Measurements from ENCODE around the gene FN3K. TPM values are rescaled to one million over a fixed set of nuclear protein-coding genes. Genes with fewer than 3 reads are reported as not detected.

FN3K gene
- total RNA-seq, 6 experiments from 2014 or later, result 29.6 to 61.6 (median 45.5) TPM

DNA sequence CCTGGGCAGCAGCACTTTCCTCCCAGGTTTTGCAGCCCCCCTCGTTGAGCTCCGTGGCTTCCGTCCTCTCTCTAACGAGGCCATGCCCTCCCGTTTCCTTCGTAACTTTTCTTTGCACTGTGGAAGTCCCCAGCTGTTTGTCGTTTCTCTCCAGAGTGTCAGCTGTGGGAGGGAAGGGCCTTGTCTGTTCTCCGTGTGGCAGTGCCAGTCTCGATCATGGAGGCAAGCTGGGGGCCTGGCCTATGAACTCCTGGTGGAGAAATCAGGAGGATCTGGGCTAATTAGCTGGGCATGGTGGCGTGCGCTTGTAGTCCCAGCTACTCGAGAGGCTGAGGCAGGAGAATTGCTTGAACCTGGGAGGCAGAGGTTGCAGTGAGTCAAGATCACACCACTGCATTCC, 44.8 kb downstream of the FN3K start:
- Histone ChIP-seq H3K4me1 (no peaks in the 10 kb centered on the region), H3K9me3 (no peaks in the 10 kb centered on the region), H3K36me3 (peaks cover 0 to 5% (median under 1%) of the 10 kb centered on the region in 4 donors), H3K27me3 (no peaks in the 10 kb centered on the region), H3K4me3 (no peak overlapping the region), H3K27ac (no peak overlapping the region)
- no peak for ATAC-seq
- TF ChIP-seq POLR2A (IDR thresholded peaks at IDR 0.05), result no peak
- intact Hi-C loops (cut with DNase I), result loop anchor here (10.0 kb wide), 2 partner anchors 125 to 135 kb away; no protein-coding TSS in a partner anchor
- 87% methylated on average over 5 of the region's 12 CpGs for WGBS (ENCODE audit: insufficient coverage, low coverage, low lambda C conversion rate, missing lambda C conversion rate)
- DNase-seq, result no peak

DNA sequence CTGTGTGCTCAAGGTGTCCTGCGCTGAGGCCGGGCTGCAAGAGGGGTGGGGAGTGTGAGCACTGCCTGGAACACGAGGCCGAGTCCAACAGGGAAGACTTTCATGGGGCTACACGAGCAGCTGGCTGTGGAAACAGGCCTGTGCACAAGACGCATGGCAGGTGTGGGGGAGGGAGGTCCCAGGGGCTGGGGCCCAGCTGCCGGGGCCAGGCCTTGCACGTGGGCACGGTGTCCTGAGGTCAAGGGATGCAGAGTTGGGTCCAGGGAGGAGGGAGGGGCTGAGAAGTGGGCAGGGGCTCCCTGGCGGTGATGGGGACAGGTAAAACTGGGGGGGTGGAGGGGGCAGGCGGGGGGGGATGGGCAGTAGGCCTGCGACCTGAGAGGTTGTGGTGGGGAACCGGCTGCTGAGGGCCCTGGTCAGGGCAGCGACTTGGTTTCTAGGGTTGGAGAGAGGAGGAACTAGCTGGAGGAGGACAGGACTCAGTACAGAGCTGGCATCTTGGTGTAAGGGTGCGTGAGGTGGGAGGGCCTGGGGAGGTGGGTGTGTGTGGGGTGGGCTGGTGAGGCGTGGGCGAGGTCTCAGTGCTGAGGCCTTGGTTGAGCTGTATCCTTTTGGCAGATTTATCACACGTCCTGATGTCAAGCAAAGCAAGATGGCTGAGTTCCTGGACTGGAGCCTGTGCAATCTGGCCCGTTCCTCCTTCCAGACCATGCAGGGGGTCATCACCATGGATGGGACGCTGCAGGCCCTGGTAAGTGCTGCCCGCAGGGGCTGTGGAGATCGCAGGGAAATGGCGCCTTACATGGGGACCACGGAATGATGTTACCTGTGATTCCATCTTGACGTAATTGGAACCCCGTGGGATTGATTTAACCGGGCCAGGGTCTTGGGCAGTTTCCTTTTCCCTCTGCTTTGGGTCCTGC, 45.8 kb downstream of the FN3K start:
- intact Hi-C loops (cut with DNase I), result loop anchor here (10.0 kb wide), 2 partner anchors 124 to 134 kb away; no protein-coding TSS in a partner anchor
- TF ChIP-seq, protein P1, sequence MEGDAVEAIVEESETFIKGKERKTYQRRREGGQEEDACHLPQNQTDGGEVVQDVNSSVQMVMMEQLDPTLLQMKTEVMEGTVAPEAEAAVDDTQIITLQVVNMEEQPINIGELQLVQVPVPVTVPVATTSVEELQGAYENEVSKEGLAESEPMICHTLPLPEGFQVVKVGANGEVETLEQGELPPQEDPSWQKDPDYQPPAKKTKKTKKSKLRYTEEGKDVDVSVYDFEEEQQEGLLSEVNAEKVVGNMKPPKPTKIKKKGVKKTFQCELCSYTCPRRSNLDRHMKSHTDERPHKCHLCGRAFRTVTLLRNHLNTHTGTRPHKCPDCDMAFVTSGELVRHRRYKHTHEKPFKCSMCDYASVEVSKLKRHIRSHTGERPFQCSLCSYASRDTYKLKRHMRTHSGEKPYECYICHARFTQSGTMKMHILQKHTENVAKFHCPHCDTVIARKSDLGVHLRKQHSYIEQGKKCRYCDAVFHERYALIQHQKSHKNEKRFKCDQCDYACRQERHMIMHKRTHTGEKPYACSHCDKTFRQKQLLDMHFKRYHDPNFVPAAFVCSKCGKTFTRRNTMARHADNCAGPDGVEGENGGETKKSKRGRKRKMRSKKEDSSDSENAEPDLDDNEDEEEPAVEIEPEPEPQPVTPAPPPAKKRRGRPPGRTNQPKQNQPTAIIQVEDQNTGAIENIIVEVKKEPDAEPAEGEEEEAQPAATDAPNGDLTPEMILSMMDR (IDR thresholded peaks at IDR 0.05), result no peak
- TF ChIP-seq POLR2A (IDR thresholded peaks at IDR 0.05), result no peak
- ATAC-seq (peak in 2 of 4 donors; percentile 24 to 33), DNase-seq (no peak)
- no peaks in the 10 kb centered on the region for H3K27me3 ChIP-seq
- H3K9me3 ChIP-seq, result no peaks in the 10 kb centered on the region
- H3K4me1 ChIP-seq, result no peaks in the 10 kb centered on the region
- no peak overlapping the region for H3K27ac ChIP-seq
- no peak overlapping the region for H3K4me3 ChIP-seq
- peaks cover 0 to 5% (median under 1%) of the 10 kb centered on the region in 4 donors for H3K36me3 ChIP-seq
- WGBS (ENCODE audit: insufficient coverage, low coverage, low lambda C conversion rate, missing lambda C conversion rate), result 83% methylated on average over 7 of the region's 27 CpGs

- Histone ChIP-seq H3K27ac (no peak overlapping the region), H3K4me3 (no peak overlapping the region), H3K4me1 (no peaks in the 10 kb centered on the region), H3K36me3 (peaks cover 0 to 5% (median under 1%) of the 10 kb centered on the region in 4 donors), H3K27me3 (no peaks in the 10 kb centered on the region), H3K9me3 (no peaks in the 10 kb centered on the region)
- ATAC-seq (peak; percentile 94 to 99 (median 97)), DNase-seq (peak; percentile 81 to 85 (median 81))
- WGBS (ENCODE audit: insufficient coverage, low coverage, low lambda C conversion rate, missing lambda C conversion rate), result 2% methylated on average over 7 of the region's 8 CpGs
- intact Hi-C loops (cut with DNase I), result loop anchor here (10.0 kb wide), 2 partner anchors 123 to 133 kb away; no protein-coding TSS in a partner anchor
- TF ChIP-seq, protein P1 (IDR thresholded peaks at IDR 0.05), result peak; percentile 95 to 98 (median 96)
- no peak for TF ChIP-seq POLR2A (IDR thresholded peaks at IDR 0.05)
These were observed 46.5 kb downstream of the FN3K start for GRCh38 chr17:82781894-82782274.

DNA sequence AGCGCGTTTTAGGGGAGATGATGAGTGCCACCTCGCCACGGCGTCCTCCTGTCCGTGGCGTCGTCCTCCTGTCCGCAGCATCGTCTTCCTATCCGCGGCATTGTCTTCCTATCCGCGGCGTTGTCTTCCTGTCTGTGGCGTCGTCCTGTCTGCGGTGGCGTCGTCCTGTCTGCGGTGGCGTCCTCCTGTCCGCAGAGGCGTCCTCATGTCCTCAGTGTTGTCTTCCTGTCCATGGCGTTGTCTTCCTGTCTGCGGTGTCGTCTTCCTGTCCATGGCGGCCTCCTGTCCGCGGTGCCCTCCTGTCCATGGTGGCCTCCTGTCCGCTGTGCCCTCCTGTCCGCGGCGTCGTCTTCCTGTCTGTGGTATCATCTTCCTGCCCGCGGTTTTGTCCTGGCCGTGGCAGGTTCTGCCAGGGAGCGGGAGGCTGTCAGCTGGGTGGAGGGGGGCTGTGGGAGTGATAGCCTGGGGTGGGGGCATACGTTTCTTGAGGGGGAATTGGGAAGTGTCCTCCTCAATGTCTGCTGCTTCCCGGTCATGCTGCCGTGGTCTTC, 47.3 kb downstream of the FN3K start:
- 77% methylated on average over 27 of the region's 42 CpGs for WGBS (ENCODE audit: insufficient coverage, low coverage, low lambda C conversion rate, missing lambda C conversion rate)
- Histone ChIP-seq H3K27ac (no peak overlapping the region), H3K27me3 (no peaks in the 10 kb centered on the region), H3K4me3 (no peak overlapping the region), H3K36me3 (peaks cover 0 to 5% (median under 1%) of the 10 kb centered on the region in 4 donors), H3K9me3 (no peaks in the 10 kb centered on the region), H3K4me1 (no peaks in the 10 kb centered on the region)
- ATAC-seq, result peak in 2 of 4 donors; percentile 17 to 26
- no peak for TF ChIP-seq POLR2A (IDR thresholded peaks at IDR 0.05)
- TF ChIP-seq, protein P1 (IDR thresholded peaks at IDR 0.05), result no peak
- no peak for DNase-seq
- intact Hi-C loops (cut with DNase I), result loop anchor here (10.0 kb wide), 2 partner anchors 122 to 132 kb away; no protein-coding TSS in a partner anchor
